ENCODE data around the gene SMOC2.
"Not testable (repeated sequence)": the region's sequence is repeated elsewhere in the genome, so short reads cannot be mapped to it uniquely, and the experiment has no call there.

Gene SMOC2

GRCh38 chr6:168676552-168677322 lies 235.8 kb downstream of the SMOC2 start:
- DNase-seq (ENCODE audit: low read depth, low spot score): no peak

- DNase-seq (ENCODE audit: low read depth, low spot score): not testable (repeated sequence)
These were observed 236.4 kb downstream of the SMOC2 start for GRCh38 chr6:168677323-168677781.

GRCh38 chr6:168678077-168678476 lies 237.1 kb downstream of the SMOC2 start:
- DNase-seq (ENCODE audit: low read depth, low spot score): no peak

- DNase-seq (ENCODE audit: low read depth, low spot score): no peak
These were observed 237.6 kb downstream of the SMOC2 start for GRCh38 chr6:168678588-168678987.

- DNase-seq (ENCODE audit: low read depth, low spot score): no peak
These were observed 240.8 kb downstream of the SMOC2 start for GRCh38 chr6:168681748-168682147.

GRCh38 chr6:168683621-168684020 lies 242.6 kb downstream of the SMOC2 start:
- DNase-seq (ENCODE audit: low read depth, low spot score): no peak

- no peak for DNase-seq (ENCODE audit: low read depth, low spot score)
These were observed 243.5 kb downstream of the SMOC2 start for GRCh38 chr6:168684471-168684870.

- DNase-seq (ENCODE audit: low read depth, low spot score): no peak
These were observed 243.9 kb downstream of the SMOC2 start for GRCh38 chr6:168684906-168685305.

- DNase-seq (ENCODE audit: low read depth, low spot score): no peak
These were observed 245.2 kb downstream of the SMOC2 start for GRCh38 chr6:168686029-168686738.

- DNase-seq (ENCODE audit: low read depth, low spot score): no peak
These were observed 246.1 kb downstream of the SMOC2 start for GRCh38 chr6:168686831-168687730.

- no peak for DNase-seq (ENCODE audit: low read depth, low spot score)
These were observed 249.3 kb downstream of the SMOC2 start for GRCh38 chr6:168690271-168690670.

GRCh38 chr6:168691774-168692173 lies 250.8 kb downstream of the SMOC2 start:
- no peak for DNase-seq (ENCODE audit: low read depth, low spot score)

GRCh38 chr6:168692193-168692914 lies 251.4 kb downstream of the SMOC2 start:
- DNase-seq (ENCODE audit: low read depth, low spot score): no peak

- not testable (repeated sequence) for DNase-seq (ENCODE audit: low read depth, low spot score)
These were observed 251.9 kb downstream of the SMOC2 start for GRCh38 chr6:168692915-168693257.

- not testable (repeated sequence) for DNase-seq (ENCODE audit: low read depth, low spot score)
These were observed 253.8 kb downstream of the SMOC2 start for GRCh38 chr6:168694797-168695196.

GRCh38 chr6:168695701-168696100 lies 254.7 kb downstream of the SMOC2 start:
- DNase-seq (ENCODE audit: low read depth, low spot score): no peak

- no peak for DNase-seq (ENCODE audit: low read depth, low spot score)
These were observed 257.9 kb downstream of the SMOC2 start for GRCh38 chr6:168698923-168699322.

- DNase-seq (ENCODE audit: low read depth, low spot score): no peak
These were observed 258.8 kb downstream of the SMOC2 start for GRCh38 chr6:168699631-168700295.

GRCh38 chr6:168700880-168701279 lies 259.9 kb downstream of the SMOC2 start:
- no peak for DNase-seq (ENCODE audit: low read depth, low spot score)

- no peak for DNase-seq (ENCODE audit: low read depth, low spot score)
These were observed 263.0 kb downstream of the SMOC2 start for GRCh38 chr6:168703990-168704389.

GRCh38 chr6:168704678-168705077 lies 263.7 kb downstream of the SMOC2 start:
- DNase-seq (ENCODE audit: low read depth, low spot score): no peak
